Type B pancreatic cell (in vitro differentiated cells): ENCODE measurements around the gene PHF24. TPM values are rescaled to one million over a fixed set of nuclear protein-coding genes. Genes with fewer than 3 reads are reported as not detected.
A peak's percentile ranks its signal among the peaks of the same experiment; 100 is the strongest.
"Not testable (repeated sequence)": the region's sequence is repeated elsewhere in the genome, so short reads cannot be mapped to it uniquely, and the experiment has no call there.

Source experiments
- DNase-seq: peaks from one replicate; pipeline ENCODE4 v3.0.0; 2021; ENCODE audit warnings: mixed read lengths; ENCODE audit not compliant: unreplicated experiment; ENCODE audit errors: extremely low spot score
- H3K27ac Mint-ChIP-seq: 2 replicates; pipeline ENCODE4 v1.8.0; 2021; ENCODE audit warnings: mild to moderate bottlenecking, mixed read lengths
- H3K27me3 Mint-ChIP-seq: 2 replicates; pipeline ENCODE4 v1.8.0; 2021; ENCODE audit warnings: mixed read lengths
- H3K36me3 Mint-ChIP-seq: 2 replicates; pipeline ENCODE4 v1.8.0; 2021; ENCODE audit warnings: mixed read lengths
- H3K4me1 Mint-ChIP-seq: one replicate; pipeline ENCODE4 v1.8.0; 2021; ENCODE audit warnings: mixed read lengths; ENCODE audit not compliant: unreplicated experiment
- H3K4me3 Mint-ChIP-seq: 2 replicates; pipeline ENCODE4 v1.8.0; 2021; ENCODE audit warnings: mild to moderate bottlenecking, mixed read lengths
- H3K9me3 Mint-ChIP-seq: 2 replicates; pipeline ENCODE4 v1.8.0; 2021; ENCODE audit warnings: mixed read lengths
- total RNA-seq: library from RNA; stranded (reverse); gene quantifications from 2 replicates; pipeline ENCODE4 v1.2.1, GENCODE V29; 2021; ENCODE audit warnings: low replicate concordance
- TF ChIP-seq, protein P1 (sequence below): fragments of 200-600 bp; sonication (generic); conservative IDR thresholded peaks from 2 replicates; pipeline ENCODE4 v1.5.0; 2021; ENCODE audit warnings: antibody characterized with exemption, mild to moderate bottlenecking

Gene PHF24
- total RNA-seq, 1 donor from 2014 or later, result 0.19 TPM

DNA sequence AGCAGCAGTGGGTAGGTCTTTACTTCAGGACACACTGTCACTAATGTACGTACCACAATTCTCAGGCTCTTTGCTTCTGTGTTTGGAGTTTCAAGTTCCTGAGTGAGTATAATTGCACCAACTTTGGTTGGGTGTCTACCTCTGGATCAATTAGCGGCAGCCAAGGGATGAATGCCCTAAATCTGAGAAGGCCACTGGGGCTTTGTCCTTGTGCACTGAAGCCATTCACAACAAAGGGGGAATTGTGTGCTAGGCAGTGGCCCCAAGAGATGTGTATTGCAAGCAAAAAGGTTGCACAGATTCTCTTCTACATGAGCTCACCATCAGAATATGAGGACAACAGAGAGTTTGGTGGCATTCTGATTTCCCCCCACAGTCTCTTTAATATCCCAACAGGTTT lies 3.9 kb upstream of the PHF24 start:
- Mint-ChIP-seq H3K4me3 (no peak overlapping the region), H3K27ac (no peak overlapping the region), H3K9me3 (peaks cover 6% of the 10 kb centered on the region), H3K4me1 (no peaks in the 10 kb centered on the region), H3K36me3 (no peaks in the 10 kb centered on the region), H3K27me3 (peaks cover 84% of the 10 kb centered on the region)
- DNase-seq, result no peak
- TF ChIP-seq, protein P1, sequence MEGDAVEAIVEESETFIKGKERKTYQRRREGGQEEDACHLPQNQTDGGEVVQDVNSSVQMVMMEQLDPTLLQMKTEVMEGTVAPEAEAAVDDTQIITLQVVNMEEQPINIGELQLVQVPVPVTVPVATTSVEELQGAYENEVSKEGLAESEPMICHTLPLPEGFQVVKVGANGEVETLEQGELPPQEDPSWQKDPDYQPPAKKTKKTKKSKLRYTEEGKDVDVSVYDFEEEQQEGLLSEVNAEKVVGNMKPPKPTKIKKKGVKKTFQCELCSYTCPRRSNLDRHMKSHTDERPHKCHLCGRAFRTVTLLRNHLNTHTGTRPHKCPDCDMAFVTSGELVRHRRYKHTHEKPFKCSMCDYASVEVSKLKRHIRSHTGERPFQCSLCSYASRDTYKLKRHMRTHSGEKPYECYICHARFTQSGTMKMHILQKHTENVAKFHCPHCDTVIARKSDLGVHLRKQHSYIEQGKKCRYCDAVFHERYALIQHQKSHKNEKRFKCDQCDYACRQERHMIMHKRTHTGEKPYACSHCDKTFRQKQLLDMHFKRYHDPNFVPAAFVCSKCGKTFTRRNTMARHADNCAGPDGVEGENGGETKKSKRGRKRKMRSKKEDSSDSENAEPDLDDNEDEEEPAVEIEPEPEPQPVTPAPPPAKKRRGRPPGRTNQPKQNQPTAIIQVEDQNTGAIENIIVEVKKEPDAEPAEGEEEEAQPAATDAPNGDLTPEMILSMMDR, result no peak

DNA sequence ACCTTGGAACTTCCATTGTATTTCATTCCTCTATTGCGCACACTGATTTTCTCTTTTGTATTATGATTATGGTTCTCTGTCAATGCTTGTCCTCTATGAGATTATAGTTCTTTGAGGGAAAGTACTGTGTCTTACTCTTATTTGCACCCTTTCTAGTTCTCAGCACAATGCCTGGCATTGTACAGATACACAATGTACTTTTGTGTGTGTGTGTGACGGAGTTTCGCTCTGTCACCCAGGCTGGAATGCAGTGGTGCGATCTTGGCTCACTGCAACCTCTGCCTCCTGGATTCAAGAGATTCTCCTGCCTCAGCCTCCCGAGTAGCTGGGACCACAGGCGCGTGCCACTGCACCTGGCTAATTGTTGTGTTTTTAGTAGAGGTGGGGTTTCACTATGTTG lies 2.0 kb upstream of the PHF24 start:
- not testable (repeated sequence) for H3K27ac Mint-ChIP-seq
- H3K27me3 Mint-ChIP-seq, result peaks cover 91% of the 10 kb centered on the region

DNA sequence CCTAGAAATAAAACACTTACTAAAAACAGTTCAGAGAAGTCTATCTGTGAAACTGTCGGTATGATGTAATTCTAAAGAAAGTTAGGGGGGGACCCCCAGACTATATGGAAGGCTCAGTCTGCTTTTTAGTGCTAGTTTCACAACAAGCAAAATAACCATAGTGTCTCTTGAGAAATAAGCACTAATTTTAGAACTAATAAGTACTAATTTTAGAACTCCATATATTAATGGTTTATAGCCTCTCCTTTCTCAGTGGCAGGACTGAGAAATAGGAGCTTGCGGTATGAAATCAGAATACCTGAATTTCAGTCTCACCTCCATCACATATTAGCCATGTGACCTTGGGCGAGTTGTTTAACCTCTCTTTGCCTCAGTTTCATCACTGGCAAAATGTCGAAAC lies 1.4 kb upstream of the PHF24 start:
- no peaks in the 10 kb centered on the region for H3K4me1 Mint-ChIP-seq
- DNase-seq, result no peak
- TF ChIP-seq, protein P1, result no peak
- peaks cover 4% of the 10 kb centered on the region for H3K9me3 Mint-ChIP-seq
- no peak overlapping the region for H3K27ac Mint-ChIP-seq
- H3K27me3 Mint-ChIP-seq, result peaks cover 91% of the 10 kb centered on the region
- H3K36me3 Mint-ChIP-seq, result no peaks in the 10 kb centered on the region
- H3K4me3 Mint-ChIP-seq, result peak overlapping the region; percentile 82

More for the DNA sequence above, 2.0 kb upstream of the PHF24 start:
- not testable (repeated sequence) for H3K9me3 Mint-ChIP-seq, H3K4me1 Mint-ChIP-seq, H3K4me3 Mint-ChIP-seq, H3K36me3 Mint-ChIP-seq, DNase-seq

GRCh38 chr9:34958411-34958982 lies 412 bp downstream of the PHF24 start:
- H3K4me3 Mint-ChIP-seq, result no peak overlapping the region
- H3K9me3 Mint-ChIP-seq, result no peaks in the 10 kb centered on the region
- H3K27me3 Mint-ChIP-seq, result peaks cover 91% of the 10 kb centered on the region
- TF ChIP-seq, protein P1, result peak; percentile 8
- H3K36me3 Mint-ChIP-seq, result no peaks in the 10 kb centered on the region
- no peak overlapping the region for H3K27ac Mint-ChIP-seq
- DNase-seq, result no peak
- H3K4me1 Mint-ChIP-seq, result no peaks in the 10 kb centered on the region

GRCh38 chr9:34959461-34959860 lies 1.4 kb downstream of the PHF24 start:
- no peak overlapping the region for H3K27ac Mint-ChIP-seq
- no peaks in the 10 kb centered on the region for H3K36me3 Mint-ChIP-seq
- no peak overlapping the region for H3K4me3 Mint-ChIP-seq
- no peak for DNase-seq
- peaks cover 92% of the 10 kb centered on the region for H3K27me3 Mint-ChIP-seq
- no peaks in the 10 kb centered on the region for H3K9me3 Mint-ChIP-seq
- H3K4me1 Mint-ChIP-seq, result no peaks in the 10 kb centered on the region
- TF ChIP-seq, protein P1, result no peak

DNA sequence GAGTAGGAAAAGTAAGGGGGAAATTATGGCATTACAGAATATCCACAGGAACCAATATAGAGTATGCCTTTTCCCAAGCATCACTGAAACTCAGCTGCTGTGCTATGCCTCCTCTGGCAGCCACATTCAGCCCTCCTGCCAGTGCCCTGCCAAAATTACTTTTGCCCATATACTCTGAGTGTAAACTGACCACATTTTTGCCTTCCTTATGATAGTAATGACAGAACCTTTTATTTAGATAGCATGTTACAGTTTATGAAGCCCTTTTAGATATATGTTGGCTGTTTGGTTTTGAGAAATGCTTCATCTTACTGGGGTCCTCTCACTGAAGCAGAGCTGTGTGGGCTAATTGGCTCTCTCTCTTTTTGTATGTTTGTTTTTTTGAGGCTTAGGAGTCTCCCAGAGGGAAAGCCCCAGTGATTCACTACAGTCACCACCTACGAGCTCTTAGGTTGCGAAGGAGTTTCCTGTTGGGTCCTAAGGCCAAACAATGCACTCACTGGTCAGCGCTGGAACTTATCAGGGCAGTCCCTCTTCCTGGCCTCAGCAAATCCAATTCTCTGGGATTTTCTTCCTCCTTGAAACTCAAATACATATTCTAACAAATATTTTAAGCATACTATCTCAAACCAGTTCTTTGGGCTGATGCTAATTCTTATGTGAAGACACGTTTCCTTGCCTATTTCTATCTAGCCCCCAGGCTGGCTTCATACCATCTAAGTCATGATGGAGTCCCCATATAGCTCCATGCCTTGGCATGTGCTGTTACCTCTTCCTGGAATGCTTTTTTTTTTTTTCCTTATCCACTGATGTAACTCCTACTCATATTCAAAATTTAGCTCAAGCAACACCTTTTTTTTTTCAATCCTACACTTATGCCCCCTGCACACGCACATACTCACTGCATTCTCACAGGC lies 3.7 kb downstream of the PHF24 start:
- Mint-ChIP-seq H3K4me3 (no peak overlapping the region), H3K27ac (no peak overlapping the region), H3K36me3 (no peaks in the 10 kb centered on the region), H3K9me3 (no peaks in the 10 kb centered on the region), H3K27me3 (peaks cover 89% of the 10 kb centered on the region), H3K4me1 (no peaks in the 10 kb centered on the region)
- TF ChIP-seq, protein P1, result no peak
- no peak for DNase-seq
